ENCODE results near the gene TH.
"Not testable (repeated sequence)": the region's sequence is repeated elsewhere in the genome, so short reads cannot be mapped to it uniquely, and the experiment has no call there.

Gene TH

DNA sequence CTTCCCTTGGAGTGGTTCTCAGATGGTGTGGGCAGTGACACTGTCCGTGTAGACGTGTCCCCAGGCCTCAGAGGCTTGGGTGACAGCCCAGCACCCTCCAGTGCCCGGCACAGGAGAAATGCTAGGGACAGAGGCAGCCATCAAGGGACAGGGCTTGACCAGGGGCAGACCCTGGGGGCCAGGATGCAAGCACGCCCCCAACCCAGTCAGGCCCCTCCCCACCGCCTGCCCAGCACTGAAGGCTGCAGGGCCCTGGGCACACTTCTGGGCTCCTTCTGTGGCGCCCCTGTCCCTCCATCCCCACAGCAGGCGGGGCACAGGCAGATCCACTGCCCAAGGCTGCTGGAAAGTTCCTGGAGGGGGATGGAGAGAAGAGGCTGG lies 43.5 kb downstream of the TH start:
- no peak for TF ChIP-seq CTCF (IDR thresholded peaks at IDR 0.05; ENCODE audit: low read depth, low read length)
- TF ChIP-seq, protein P1, sequence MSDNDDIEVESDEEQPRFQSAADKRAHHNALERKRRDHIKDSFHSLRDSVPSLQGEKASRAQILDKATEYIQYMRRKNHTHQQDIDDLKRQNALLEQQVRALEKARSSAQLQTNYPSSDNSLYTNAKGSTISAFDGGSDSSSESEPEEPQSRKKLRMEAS (IDR thresholded peaks at IDR 0.05; ENCODE audit: low read depth, low read length), result no peak
- no peak for TF ChIP-seq POLR2A (IDR thresholded peaks at IDR 0.05; ENCODE audit: extremely low read depth, insufficient read length)
- TF ChIP-seq MYC (IDR thresholded peaks at IDR 0.05; ENCODE audit: low read depth, low read length), result no peak
- no peak for DNase-seq (ENCODE audit: low read depth)
- H3K4me3 ChIP-seq (ENCODE audit: low read depth, low read length), result no peak overlapping the region

DNA sequence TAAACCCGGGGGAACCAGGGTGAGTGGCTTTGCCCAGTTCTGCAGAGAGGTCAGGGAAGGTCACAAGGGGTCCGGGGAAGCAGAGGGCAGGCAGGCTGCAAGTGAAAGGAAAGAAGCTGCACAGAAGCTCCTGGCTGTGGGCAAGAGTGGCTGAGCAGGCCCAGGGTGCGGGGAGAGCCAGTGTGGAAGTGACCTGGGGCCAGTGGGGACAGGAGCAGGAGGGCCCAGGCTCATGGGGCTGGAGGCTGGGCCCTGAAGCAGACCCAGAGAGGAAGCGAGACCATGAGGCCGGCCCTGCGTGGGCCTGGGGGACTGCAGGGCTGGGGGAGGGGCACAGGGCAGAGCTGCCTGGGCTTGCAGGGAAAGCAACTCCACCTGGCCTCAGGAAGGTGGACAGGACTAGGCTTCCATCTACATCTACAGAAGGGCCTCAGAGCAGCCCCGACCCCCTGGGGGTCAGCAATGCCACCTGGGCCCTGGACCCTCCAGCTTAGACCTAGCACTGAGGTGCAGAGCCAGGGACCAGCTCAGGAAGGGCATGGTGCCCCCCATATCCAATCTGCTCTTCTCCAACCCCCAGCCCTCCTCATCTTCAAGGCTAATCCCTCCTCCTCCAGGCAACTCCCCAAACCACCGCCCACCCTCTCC lies 44.0 kb downstream of the TH start:
- DNase-seq (ENCODE audit: low read depth), result no peak
- H3K4me3 ChIP-seq (ENCODE audit: low read depth, low read length), result no peak overlapping the region
- TF ChIP-seq, protein P1 (IDR thresholded peaks at IDR 0.05; ENCODE audit: low read depth, low read length), result no peak
- no peak for TF ChIP-seq POLR2A (IDR thresholded peaks at IDR 0.05; ENCODE audit: extremely low read depth, insufficient read length)
- no peak for TF ChIP-seq CTCF (IDR thresholded peaks at IDR 0.05; ENCODE audit: low read depth, low read length)
- TF ChIP-seq MYC (IDR thresholded peaks at IDR 0.05; ENCODE audit: low read depth, low read length), result no peak

- TF ChIP-seq, protein P1 (IDR thresholded peaks at IDR 0.05; ENCODE audit: low read depth, low read length), result no peak
- TF ChIP-seq CTCF (IDR thresholded peaks at IDR 0.05; ENCODE audit: low read depth, low read length), result no peak
- no peak for TF ChIP-seq MYC (IDR thresholded peaks at IDR 0.05; ENCODE audit: low read depth, low read length)
- TF ChIP-seq POLR2A (IDR thresholded peaks at IDR 0.05; ENCODE audit: extremely low read depth, insufficient read length), result no peak
- DNase-seq (ENCODE audit: low read depth), result no peak
- no peak overlapping the region for H3K4me3 ChIP-seq (ENCODE audit: low read depth, low read length)
Measured at GRCh38 chr11:2126520-2127085, 45.0 kb downstream of the TH start.

- not testable (repeated sequence) for H3K4me3 ChIP-seq (ENCODE audit: low read depth, low read length); DNase-seq (ENCODE audit: low read depth)
Measured at GRCh38 chr11:2124736-2125484, 46.7 kb downstream of the TH start.

DNA sequence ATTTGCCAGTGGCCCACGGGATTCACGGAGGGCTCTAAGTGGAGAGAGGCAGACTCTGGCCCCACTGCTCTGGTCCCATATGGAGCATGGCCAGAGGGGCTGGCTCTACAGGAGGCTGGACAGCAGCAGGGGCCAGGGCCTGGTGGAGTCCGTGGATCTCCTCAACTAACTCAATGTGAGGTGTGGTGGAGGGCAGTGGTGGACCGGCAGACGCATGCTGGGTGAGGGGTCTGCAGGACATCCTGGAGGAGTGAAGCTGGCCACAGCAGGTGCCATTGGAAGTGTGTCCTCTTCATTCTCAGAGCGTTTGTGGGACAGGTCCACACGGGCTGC lies 48.0 kb downstream of the TH start:
- no peak for DNase-seq (ENCODE audit: low read depth)
- TF ChIP-seq CTCF (IDR thresholded peaks at IDR 0.05; ENCODE audit: low read depth, low read length), result no peak
- TF ChIP-seq POLR2A (IDR thresholded peaks at IDR 0.05; ENCODE audit: extremely low read depth, insufficient read length), result no peak
- no peak for TF ChIP-seq MYC (IDR thresholded peaks at IDR 0.05; ENCODE audit: low read depth, low read length)
- TF ChIP-seq, protein P1 (IDR thresholded peaks at IDR 0.05; ENCODE audit: low read depth, low read length), result no peak
- no peak overlapping the region for H3K4me3 ChIP-seq (ENCODE audit: low read depth, low read length)

DNA sequence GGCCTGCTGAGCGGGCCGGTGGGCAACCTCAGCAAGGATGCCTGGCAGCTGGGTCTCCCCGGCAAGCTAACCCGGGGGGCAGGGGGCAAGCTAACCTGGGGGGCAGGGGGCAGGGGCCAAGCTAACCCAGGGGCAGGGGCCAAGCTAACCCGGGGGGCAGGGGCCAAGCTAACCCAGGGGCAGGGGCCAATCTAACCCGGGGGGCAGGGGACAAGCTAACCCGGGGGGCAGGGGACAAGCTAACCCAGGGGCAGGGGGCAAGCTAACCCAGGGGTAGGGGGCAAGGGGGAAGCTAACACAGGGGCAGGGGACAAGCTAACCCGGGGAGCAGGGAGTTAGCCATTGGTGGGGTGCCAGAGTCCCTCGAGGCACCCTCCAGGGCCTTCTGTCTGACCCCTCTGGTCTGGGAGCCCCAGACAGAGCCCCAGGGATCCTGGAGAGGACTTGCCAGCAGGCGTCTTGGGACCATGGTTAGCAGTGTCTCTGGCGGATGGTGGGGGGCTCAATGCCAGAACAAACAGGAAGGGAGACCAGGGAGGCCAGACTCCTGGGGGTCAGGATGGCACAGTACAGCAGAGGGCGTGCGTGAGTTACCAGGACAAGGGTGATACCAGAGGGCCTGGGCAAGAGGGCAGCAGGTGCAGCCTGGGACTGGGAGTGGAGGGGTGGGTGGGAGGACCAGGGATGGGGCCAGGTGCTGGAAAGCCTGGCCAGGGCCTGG lies 48.5 kb downstream of the TH start:
- no peak overlapping the region for H3K4me3 ChIP-seq (ENCODE audit: low read depth, low read length)
- TF ChIP-seq CTCF (IDR thresholded peaks at IDR 0.05; ENCODE audit: low read depth, low read length), result no peak
- no peak for TF ChIP-seq MYC (IDR thresholded peaks at IDR 0.05; ENCODE audit: low read depth, low read length)
- DNase-seq (ENCODE audit: low read depth), result no peak

All from NB4 (cell line).